K562 (cell line): Measurements from ENCODE around the gene SLC44A1. TPM values are rescaled to one million over a fixed set of nuclear protein-coding genes. Genes with fewer than 3 reads are reported as not detected.

Experiments
- BMI1 ChIP-seq: fragments of 150-350 bp; IDR thresholded peaks from 2 replicates; pipeline ENCODE4 v1.6.1; 2014; ENCODE audit warnings: low read length
- CC2D1A ChIP-seq: fragments of 450-650 bp; IDR thresholded peaks from 2 replicates; pipeline ENCODE4 v1.6.1; 2017; ENCODE audit warnings: mild to moderate bottlenecking
- CHD7 ChIP-seq: fragments of 200-600 bp; sonication (generic); IDR thresholded peaks from one replicate; pipeline ENCODE4 v1.6.1; 2012; ENCODE audit warnings: mild to moderate bottlenecking, low read depth, low read length, inconsistent platforms
- CSDE1 ChIP-seq, 2 experiments: fragments of 450-650 bp; IDR thresholded peaks; 2 replicates each; pipeline ENCODE4 v1.6.1; 2016; ENCODE audit warnings: mild to moderate bottlenecking in 1 of 2
- HNRNPLL ChIP-seq: fragments of 200-400 bp; formaldehyde crosslinking; IDR thresholded peaks from 2 replicates; pipeline ENCODE4 v1.6.1; 2017; ENCODE audit warnings: low read length, low read depth, mild to moderate bottlenecking; ENCODE audit not compliant: poor library complexity, severe bottlenecking
- ZBTB2 ChIP-seq: fragments of 450-650 bp; IDR thresholded peaks from 2 replicates; pipeline ENCODE4 v1.6.1; 2016; ENCODE audit warnings: antibody characterized with exemption
- ZNF592 ChIP-seq: fragments of 450-650 bp; IDR thresholded peaks from 2 replicates; pipeline ENCODE4 v1.6.1; 2017; ENCODE audit warnings: antibody characterized with exemption, mild to moderate bottlenecking
- polyA plus RNA-seq, 8 experiments: library from polyadenylated mRNA; depleted of rRNA in 4 of 8; stranded (reverse) in 5 of 8; unstranded in 3 of 8; fragments of >200 nt; fragmentation: Nextera tagmentation in 2 of 8; fragmentation: Illumina TruSeq in 1 of 8; extraction: Ambion mirVana in 2 of 8; extraction: Trizol in 1 of 8; gene quantifications; 2 replicates each; pipeline versions ENCODE4 v1.2.1 to v1.2.3, GENCODE V29; 2011 to 2014; ENCODE audit warnings: inconsistent platforms in 1 of 8, missing spikeins in 1 of 8
- total RNA-seq, 7 experiments: library from RNA; depleted of rRNA in 6 of 7; stranded (reverse); fragments of >200 nt in 6 of 7; fragmentation: Illumina TruSeq in 2 of 7; extraction: Trizol in 2 of 7; gene quantifications; 2 replicates each; pipeline versions ENCODE4 v1.2.1 to v1.2.3, GENCODE V29; 2011 to 2021; ENCODE audit warnings: low replicate concordance in 1 of 7
- TF ChIP-seq, protein P1 (sequence below), 2 experiments: fragments of 450-650 bp in 1 of 2; sonication (generic) in 1 of 2; formaldehyde crosslinking in 1 of 2; IDR thresholded peaks in 1 of 2; conservative IDR thresholded peaks in 1 of 2; 2 replicates each; pipeline versions ENCODE4 v1.6.1 to v1.8.1; 2016 to 2023; ENCODE audit warnings: mild to moderate bottlenecking in 2 of 2, moderate library complexity in 2 of 2, inconsistent platforms in 1 of 2, missing genetic modification reagents in 1 of 2

The SLC44A1 gene
- total and polyA plus RNA-seq, 9 of the 15 experiments (the other 6 are each of a cell fraction or from before 2014, with no cell fraction given): 0.11 to 0.59 (median 0.30) TPM

GRCh38 chr9:105299190-105299854, 54.9 kb downstream of the SLC44A1 start (continued):
- TF ChIP-seq CHD7: no peak
- no peak for TF ChIP-seq ZBTB2
- peak; percentile 50; the same call in 1 of the 2 replicates for TF ChIP-seq ZNF592
- TF ChIP-seq, protein P1, sequence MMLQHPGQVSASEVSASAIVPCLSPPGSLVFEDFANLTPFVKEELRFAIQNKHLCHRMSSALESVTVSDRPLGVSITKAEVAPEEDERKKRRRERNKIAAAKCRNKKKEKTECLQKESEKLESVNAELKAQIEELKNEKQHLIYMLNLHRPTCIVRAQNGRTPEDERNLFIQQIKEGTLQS (IDR thresholded peaks at IDR 0.05): peak; percentile 80
- TF ChIP-seq, protein P1 (CRISPR knock-in tag; conservative IDR thresholded peaks at IDR 0.05): 0 out of 2 replicates have a peak, but pooled peaks have one; percentile 60
- TF ChIP-seq CSDE1 (IDR thresholded peaks at IDR 0.05): no peak
- TF ChIP-seq BMI1: no peak
- no peak for TF ChIP-seq CC2D1A
- no peak for TF ChIP-seq HNRNPLL
